ENCODE data around the gene NSD2. TPM values are rescaled to one million over a fixed set of nuclear protein-coding genes. Genes with fewer than 3 reads are reported as not detected.
"Not testable (repeated sequence)": the region's sequence is repeated elsewhere in the genome, so short reads cannot be mapped to it uniquely, and the experiment has no call there.

Gene NSD2
- total RNA-seq, 2 experiments from 2014 or later = 263 to 367 TPM

DNA sequence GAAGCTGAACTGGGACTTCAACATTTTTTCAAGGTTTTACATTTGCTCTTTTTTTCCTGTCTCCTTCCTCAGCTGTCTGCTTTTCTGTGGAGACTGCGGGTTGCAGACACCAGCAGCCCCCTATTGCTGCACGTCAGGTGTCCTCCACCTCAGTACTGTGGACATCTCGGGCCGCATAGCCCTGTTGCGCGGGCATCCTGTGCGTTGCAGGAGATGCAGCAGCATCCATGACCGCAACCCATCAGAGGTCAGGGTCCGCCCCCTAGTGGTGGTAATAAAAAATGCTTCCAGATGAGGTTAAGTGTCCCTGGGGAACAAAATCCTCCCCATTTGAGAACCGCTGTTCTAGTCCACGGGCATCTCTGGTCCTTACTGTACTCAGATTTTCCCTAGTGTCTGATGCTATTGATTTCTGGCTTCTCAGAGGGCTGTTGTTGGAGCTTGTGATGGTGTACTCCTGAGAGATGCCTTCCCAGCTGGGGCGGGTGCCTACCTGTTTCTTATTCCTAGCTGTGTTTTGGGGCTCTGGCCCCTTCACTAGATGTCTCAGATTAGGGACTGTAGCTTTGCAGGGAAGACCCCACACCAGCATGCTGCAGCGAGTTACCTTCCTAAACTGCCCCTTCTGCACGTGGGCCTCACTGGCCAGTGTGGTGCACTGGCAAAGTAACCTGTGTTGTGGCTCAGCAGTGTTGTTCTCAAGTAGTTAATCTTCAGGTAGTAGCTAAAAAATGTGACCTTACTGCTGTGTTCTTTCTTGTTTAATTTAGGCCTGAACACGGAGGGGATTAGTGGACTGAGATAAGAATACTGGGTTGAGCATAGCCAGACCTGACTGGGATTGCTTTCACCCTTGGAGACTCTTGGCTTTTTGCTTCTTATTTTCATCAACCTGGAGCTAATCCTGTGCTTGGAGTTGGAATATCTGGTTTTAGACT is 28.2 kb downstream of the NSD2 start:
- DNase-seq = peak; percentile 86
- peak overlapping the region; percentile 80 for H3K27ac Mint-ChIP-seq
- no peaks in the 10 kb centered on the region for H3K9me3 Mint-ChIP-seq (ENCODE audit: low read depth)
- H3K4me3 Mint-ChIP-seq = no peak overlapping the region
- H3K36me3 Mint-ChIP-seq = peaks cover 57% of the 10 kb centered on the region
- peak; percentile 92 for ATAC-seq
- peaks cover 70% of the 10 kb centered on the region for H3K4me1 Mint-ChIP-seq
- CTCF ChIA-PET = interaction anchor here (0.7 to 6.1 kb wide), 26 partner anchors 10 to 206 kb away, joined by 3 to 48 read pairs (median 4); partner anchors contain the start of gene LETM1
- H3K27me3 Mint-ChIP-seq = no peaks in the 10 kb centered on the region

DNA sequence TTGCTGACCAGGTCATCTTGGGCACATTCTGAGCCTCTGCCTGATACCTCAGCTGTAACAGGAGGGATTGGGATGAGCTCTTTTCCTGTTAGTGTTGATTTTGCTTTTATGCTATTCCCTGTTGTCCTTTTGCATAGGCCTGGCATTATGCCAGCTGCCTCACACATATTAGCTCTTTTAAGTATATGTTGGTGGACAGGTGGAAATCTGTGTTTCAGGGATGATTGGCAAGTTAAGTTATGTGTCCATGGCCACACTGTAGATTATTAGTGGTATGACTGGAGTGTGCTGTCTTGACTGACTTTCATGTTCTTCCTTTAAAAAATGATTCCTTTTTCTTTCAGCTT is 28.9 kb downstream of the NSD2 start:
- H3K4me1 Mint-ChIP-seq = peaks cover 71% of the 10 kb centered on the region
- CTCF ChIA-PET = interaction anchor here (0.7 to 6.1 kb wide), 22 partner anchors 9 to 207 kb away, joined by 3 to 48 read pairs (median 4); partner anchors contain the start of genes LETM1 and SLBP
- ATAC-seq (no peak), DNase-seq (no peak)
- peaks cover 57% of the 10 kb centered on the region for H3K36me3 Mint-ChIP-seq
- no peak overlapping the region for H3K27ac Mint-ChIP-seq
- no peaks in the 10 kb centered on the region for H3K27me3 Mint-ChIP-seq
- no peaks in the 10 kb centered on the region for H3K9me3 Mint-ChIP-seq (ENCODE audit: low read depth)
- no peak overlapping the region for H3K4me3 Mint-ChIP-seq

DNA sequence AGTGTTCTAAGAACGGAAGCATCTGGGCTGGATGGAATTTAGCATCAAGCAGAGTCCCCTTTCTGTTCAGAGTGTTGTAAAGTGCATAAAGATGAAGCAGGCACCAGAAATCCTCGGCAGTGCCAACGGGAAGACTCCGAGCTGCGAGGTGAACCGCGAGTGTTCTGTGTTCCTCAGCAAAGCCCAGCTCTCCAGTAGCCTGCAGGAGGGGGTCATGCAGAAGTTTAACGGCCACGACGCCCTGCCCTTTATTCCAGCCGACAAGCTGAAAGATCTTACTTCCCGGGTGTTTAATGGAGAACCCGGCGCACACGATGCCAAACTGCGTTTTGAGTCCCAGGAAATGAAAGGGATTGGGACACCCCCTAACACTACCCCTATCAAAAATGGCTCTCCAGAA is 29.4 kb downstream of the NSD2 start:
- H3K9me3 Mint-ChIP-seq (ENCODE audit: low read depth) = no peaks in the 10 kb centered on the region
- no peak overlapping the region for H3K27ac Mint-ChIP-seq
- CTCF ChIA-PET = interaction anchor here (0.7 to 6.1 kb wide), 14 partner anchors 8 to 207 kb away, joined by 3 to 48 read pairs (median 11); partner anchors contain the start of genes LETM1 and SLBP
- DNase-seq (no peak), ATAC-seq (no peak)
- peaks cover 72% of the 10 kb centered on the region for H3K4me1 Mint-ChIP-seq
- H3K4me3 Mint-ChIP-seq = no peak overlapping the region
- H3K36me3 Mint-ChIP-seq = peaks cover 59% of the 10 kb centered on the region
- H3K27me3 Mint-ChIP-seq = no peaks in the 10 kb centered on the region

DNA sequence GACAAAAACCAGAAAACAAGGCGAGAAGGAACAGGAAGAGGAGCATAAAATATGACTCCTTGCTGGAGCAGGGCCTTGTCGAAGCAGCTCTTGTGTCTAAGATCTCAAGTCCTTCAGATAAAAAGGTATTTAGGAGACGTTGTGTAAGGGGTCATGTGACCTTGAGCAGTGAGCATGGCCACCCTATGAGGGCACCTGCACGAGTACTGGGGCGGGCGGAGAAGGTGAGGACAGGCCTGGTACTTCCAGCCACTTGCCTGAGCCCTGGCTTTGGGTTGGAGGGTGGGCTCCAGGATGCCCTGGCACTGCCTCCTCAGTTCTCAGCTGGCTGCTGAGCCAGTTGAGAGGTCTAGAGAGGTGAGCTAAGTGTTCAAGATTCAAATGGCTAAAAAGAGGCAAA is 29.9 kb downstream of the NSD2 start:
- no peak overlapping the region for H3K4me3 Mint-ChIP-seq
- DNase-seq (no peak), ATAC-seq (no peak)
- peaks cover 72% of the 10 kb centered on the region for H3K4me1 Mint-ChIP-seq
- H3K36me3 Mint-ChIP-seq = peaks cover 64% of the 10 kb centered on the region
- H3K27me3 Mint-ChIP-seq = no peaks in the 10 kb centered on the region
- H3K9me3 Mint-ChIP-seq (ENCODE audit: low read depth) = no peaks in the 10 kb centered on the region
- CTCF ChIA-PET = interaction anchor here (0.7 to 6.1 kb wide), 9 partner anchors 8 to 189 kb away, joined by 3 to 48 read pairs (median 15); partner anchors contain the start of genes LETM1 and SLBP
- no peak overlapping the region for H3K27ac Mint-ChIP-seq

- H3K27ac Mint-ChIP-seq = no peak overlapping the region
- H3K9me3 Mint-ChIP-seq (ENCODE audit: low read depth) = no peaks in the 10 kb centered on the region
- peaks cover 64% of the 10 kb centered on the region for H3K36me3 Mint-ChIP-seq
- H3K27me3 Mint-ChIP-seq = no peaks in the 10 kb centered on the region
- CTCF ChIA-PET = interaction anchor here (0.7 to 1.7 kb wide), 4 partner anchors 13 to 25 kb away, joined by 3 read pairs; no protein-coding TSS in a partner anchor
- H3K4me3 Mint-ChIP-seq = no peak overlapping the region
- no peak for DNase-seq
- ATAC-seq = no peak
- H3K4me1 Mint-ChIP-seq = peaks cover 73% of the 10 kb centered on the region
Measured at GRCh38 chr4:1902243-1902642, 31.1 kb downstream of the NSD2 start.

DNA sequence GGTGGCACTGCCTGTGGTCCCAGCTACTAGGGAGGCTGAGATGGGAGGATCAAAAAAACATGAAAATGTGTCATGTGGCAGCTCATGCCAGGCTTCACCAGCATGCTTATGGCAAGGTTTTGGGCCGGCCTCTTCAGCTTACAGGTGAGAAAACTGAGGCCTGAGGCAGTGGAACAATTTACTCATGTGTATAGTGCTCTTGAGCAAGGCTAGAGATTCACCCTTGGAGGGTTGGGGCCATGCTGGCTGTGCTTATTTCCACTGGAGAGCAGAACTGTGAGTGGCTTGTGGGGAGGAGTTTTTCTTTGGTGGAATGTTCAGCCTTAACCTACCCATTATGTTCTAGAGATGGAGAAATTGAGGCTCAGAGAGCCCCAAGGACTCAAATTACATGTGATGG is 31.8 kb downstream of the NSD2 start:
- Mint-ChIP-seq H3K27ac (no peak overlapping the region), H3K4me3 (no peak overlapping the region), H3K27me3 (no peaks in the 10 kb centered on the region), H3K9me3 (ENCODE audit: low read depth) (no peaks in the 10 kb centered on the region), H3K4me1 (peaks cover 73% of the 10 kb centered on the region), H3K36me3 (peaks cover 66% of the 10 kb centered on the region)
- ATAC-seq (no peak), DNase-seq (no peak)
- CTCF ChIA-PET = interaction anchor here (1.7 kb wide), 1 partner anchor 12 kb away, joined by 3 read pairs; no protein-coding TSS in a partner anchor

GRCh38 chr4:1904042-1904441 is 32.8 kb downstream of the NSD2 start:
- H3K4me3 Mint-ChIP-seq = no peak overlapping the region
- ATAC-seq = no peak
- no peak for DNase-seq
- CTCF ChIA-PET = no interaction called here
- no peaks in the 10 kb centered on the region for H3K9me3 Mint-ChIP-seq (ENCODE audit: low read depth)
- no peaks in the 10 kb centered on the region for H3K27me3 Mint-ChIP-seq
- H3K27ac Mint-ChIP-seq = no peak overlapping the region
- peaks cover 70% of the 10 kb centered on the region for H3K36me3 Mint-ChIP-seq
- peaks cover 73% of the 10 kb centered on the region for H3K4me1 Mint-ChIP-seq

DNA sequence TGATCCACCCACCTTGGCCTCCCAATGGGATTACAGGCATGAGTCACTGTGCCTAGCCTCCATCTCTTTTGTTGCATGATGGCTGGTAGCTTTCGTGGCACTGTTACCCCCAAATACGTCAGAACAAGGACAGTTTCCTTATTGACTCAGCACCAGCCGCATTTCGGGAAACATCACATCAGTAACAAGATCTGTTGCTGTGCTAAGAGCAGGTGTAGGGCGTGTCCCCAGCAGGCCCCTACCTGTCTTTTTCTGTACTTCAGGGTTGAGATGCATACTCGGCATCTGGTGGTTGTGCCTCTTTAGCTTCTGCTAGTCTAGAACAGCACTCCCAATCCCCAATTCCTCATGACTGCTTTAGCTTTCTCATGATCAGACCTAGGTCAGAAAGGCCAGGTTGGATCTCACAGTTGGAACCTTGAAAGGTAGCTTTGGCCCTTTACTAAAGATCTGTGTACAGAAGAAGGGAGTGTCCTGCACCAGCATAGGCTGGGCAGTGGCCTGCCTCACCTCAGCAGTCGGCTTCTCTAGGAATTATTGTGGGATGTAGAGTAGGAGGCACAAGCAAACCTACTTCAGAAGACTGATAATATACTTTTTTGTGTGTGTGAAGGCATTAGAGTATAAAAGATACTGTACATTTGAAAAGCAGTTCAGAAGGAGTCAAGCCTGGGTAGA is 36.8 kb downstream of the NSD2 start:
- H3K36me3 Mint-ChIP-seq = peaks cover 60% of the 10 kb centered on the region
- H3K4me3 Mint-ChIP-seq = no peak overlapping the region
- H3K9me3 Mint-ChIP-seq (ENCODE audit: low read depth) = no peaks in the 10 kb centered on the region
- peaks cover 64% of the 10 kb centered on the region for H3K4me1 Mint-ChIP-seq
- peak overlapping the region; percentile 75 for H3K27ac Mint-ChIP-seq
- ATAC-seq (no peak), DNase-seq (no peak)
- CTCF ChIA-PET = interaction anchor here (1.2 to 4.8 kb wide), 4 partner anchors 8 to 160 kb away, joined by 3 to 48 read pairs (median 9); no protein-coding TSS in a partner anchor
- H3K27me3 Mint-ChIP-seq = no peaks in the 10 kb centered on the region

DNA sequence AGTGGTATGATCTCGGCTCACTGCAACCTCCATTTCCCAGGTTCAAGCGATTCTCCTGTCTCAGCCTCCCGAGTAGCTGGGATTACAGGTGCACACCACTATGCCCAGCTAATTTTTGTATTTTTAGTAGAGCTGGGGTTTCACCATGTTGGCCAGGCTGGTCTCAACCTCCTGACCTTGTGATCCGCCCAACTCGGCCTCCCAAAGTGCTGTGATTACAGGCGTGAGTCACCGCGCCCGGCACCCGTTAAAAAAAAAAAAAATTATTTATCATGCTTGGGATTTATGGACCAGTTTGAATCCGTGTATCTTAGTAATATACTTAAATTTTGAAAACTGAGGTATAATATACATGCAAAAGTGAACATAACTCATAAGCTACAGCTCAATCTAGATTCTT is 38.5 kb downstream of the NSD2 start:
- CTCF ChIA-PET = interaction anchor here (1.3 to 4.8 kb wide), 7 partner anchors 11 to 216 kb away, joined by 3 to 48 read pairs (median 7); no protein-coding TSS in a partner anchor
- peaks cover 53% of the 10 kb centered on the region for H3K36me3 Mint-ChIP-seq
- not testable (repeated sequence) for DNase-seq; H3K27ac Mint-ChIP-seq; ATAC-seq; H3K9me3 Mint-ChIP-seq (ENCODE audit: low read depth); H3K4me3 Mint-ChIP-seq; H3K27me3 Mint-ChIP-seq
- peaks cover 50% of the 10 kb centered on the region for H3K4me1 Mint-ChIP-seq

DNA sequence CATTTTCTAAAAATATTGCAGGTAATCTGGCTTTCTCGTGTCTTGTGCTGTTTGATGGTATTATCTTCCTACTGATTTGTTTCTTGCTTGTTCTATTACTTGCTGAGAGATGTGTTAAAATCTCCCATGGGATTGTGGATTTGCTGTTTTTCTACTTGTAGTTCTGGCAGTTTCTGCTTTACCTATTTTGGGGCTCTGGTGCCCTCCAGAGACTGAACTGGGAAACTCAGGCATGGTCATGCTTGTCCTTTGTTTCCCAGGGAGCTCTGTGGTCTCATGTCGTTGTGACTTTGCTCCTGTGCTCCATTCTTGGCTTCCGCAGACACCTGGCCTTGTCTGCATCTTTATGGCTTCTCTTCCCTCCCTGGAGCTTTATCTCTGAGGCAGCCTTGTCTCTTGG is 39.5 kb downstream of the NSD2 start:
- Mint-ChIP-seq H3K36me3 (peaks cover 50% of the 10 kb centered on the region), H3K4me3 (no peak overlapping the region), H3K27me3 (no peaks in the 10 kb centered on the region), H3K27ac (peak overlapping the region; percentile 44), H3K9me3 (ENCODE audit: low read depth) (no peaks in the 10 kb centered on the region), H3K4me1 (peaks cover 44% of the 10 kb centered on the region)
- DNase-seq (no peak), ATAC-seq (no peak)
- CTCF ChIA-PET = interaction anchor here (1.2 to 4.8 kb wide), 7 partner anchors 10 to 217 kb away, joined by 3 to 48 read pairs (median 7); no protein-coding TSS in a partner anchor

- not testable (repeated sequence) for H3K27ac Mint-ChIP-seq; DNase-seq; ATAC-seq; H3K27me3 Mint-ChIP-seq; H3K4me3 Mint-ChIP-seq; H3K9me3 Mint-ChIP-seq (ENCODE audit: low read depth)
- CTCF ChIA-PET = interaction anchor here (1.2 to 4.8 kb wide), 5 partner anchors 10 to 218 kb away, joined by 3 to 48 read pairs (median 4); no protein-coding TSS in a partner anchor
- H3K36me3 Mint-ChIP-seq = peaks cover 48% of the 10 kb centered on the region
- peaks cover 40% of the 10 kb centered on the region for H3K4me1 Mint-ChIP-seq
Measured at GRCh38 chr4:1911316-1911715, 40.1 kb downstream of the NSD2 start.

DNA sequence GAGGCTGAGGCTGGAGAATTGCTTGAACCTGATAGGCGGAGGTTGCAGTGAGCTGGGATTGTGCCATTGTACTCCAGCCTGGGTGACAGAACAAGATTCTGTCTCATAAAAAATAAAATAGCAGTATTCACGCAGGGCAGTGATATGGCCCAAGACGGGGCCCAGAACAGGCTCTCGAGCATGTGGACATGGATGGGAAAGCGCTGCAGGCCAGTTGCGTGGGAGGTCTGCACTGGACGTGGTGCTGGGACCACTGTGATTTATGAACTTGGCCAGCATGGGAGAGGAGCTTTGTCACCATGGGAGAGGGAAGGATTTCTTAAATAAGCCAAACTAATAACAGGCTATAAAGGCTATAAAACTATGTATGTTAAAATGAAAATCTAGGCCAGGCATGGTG is 51.6 kb downstream of the NSD2 start:
- no peak overlapping the region for H3K27ac Mint-ChIP-seq
- CTCF ChIA-PET = no interaction called here
- no peak for ATAC-seq

GRCh38 chr4:1927675-1928074 is 56.5 kb downstream of the NSD2 start:
- ATAC-seq = no peak
- Mint-ChIP-seq H3K27ac (no peak overlapping the region), H3K4me3 (no peak overlapping the region), H3K27me3 (no peaks in the 10 kb centered on the region), H3K9me3 (ENCODE audit: low read depth) (no peaks in the 10 kb centered on the region), H3K4me1 (peaks cover 11% of the 10 kb centered on the region), H3K36me3 (peaks cover 43% of the 10 kb centered on the region)
- DNase-seq = no peak
- CTCF ChIA-PET = no interaction called here

More for the DNA sequence above, 51.6 kb downstream of the NSD2 start:
- no peak for DNase-seq
- Mint-ChIP-seq H3K4me3 (no peak overlapping the region), H3K36me3 (peaks cover 30% of the 10 kb centered on the region), H3K9me3 (ENCODE audit: low read depth) (no peaks in the 10 kb centered on the region), H3K27me3 (no peaks in the 10 kb centered on the region), H3K4me1 (peaks cover 4% of the 10 kb centered on the region)
